Sigmoid colon (tissue), 4 donors: ENCODE results near the gene GRIA1.

ENCODE experiments used
- CTCF ChIP-seq, 4 experiments: fragments of 450-650 bp in 3 of 4; fragments of 200-600 bp in 1 of 4; IDR thresholded peaks; one replicate each; pipeline ENCODE4 v1.5.1; 2016 to 2019; ENCODE audit warnings: antibody characterized with exemption in 4 of 4, mild to moderate bottlenecking in 3 of 4, moderate library complexity in 2 of 4
- POLR2A ChIP-seq, 2 donors: fragments of 450-650 bp; IDR thresholded peaks; one replicate each; pipeline ENCODE4 v1.6.1; 2016; ENCODE audit warnings: antibody characterized with exemption in 2 of 2, mild to moderate bottlenecking in 2 of 2, moderate library complexity in 2 of 2
- POLR2AphosphoS5 ChIP-seq, 4 donors: sonication (generic); formaldehyde crosslinking; IDR thresholded peaks; one replicate each; pipeline ENCODE4 v1.6.1; 2017; ENCODE audit warnings: antibody characterized with exemption in 4 of 4

- TF ChIP-seq CTCF (IDR thresholded peaks at IDR 0.05) (no peak), POLR2AphosphoS5 (IDR thresholded peaks at IDR 0.05) (no peak), POLR2A (IDR thresholded peaks at IDR 0.05) (no peak)
Measured at GRCh38 chr5:153476767-153477166, 13.7 kb upstream of the GRIA1 start.
